Sigmoid colon (tissue), 7 donors: Measurements from ENCODE around the gene GUCA2B. TPM values are rescaled to one million over a fixed set of nuclear protein-coding genes. Genes with fewer than 3 reads are reported as not detected.

Experiments used
- DNase-seq: peaks from one replicate; pipeline ENCODE4 v3.0.0-alpha.2; 2019
- H3K27ac ChIP-seq, 4 donors: fragments of 200-600 bp; sonication (generic); one replicate each; pipeline ENCODE4 v1.5.1; 2016 to 2019; ENCODE audit warnings: mild to moderate bottlenecking in 1 of 4
- H3K27me3 ChIP-seq, 3 donors: fragments of 200-600 bp; sonication (generic); one replicate each; pipeline ENCODE4 v1.5.1; 2019; ENCODE audit warnings: mild to moderate bottlenecking in 1 of 3
- H3K36me3 ChIP-seq, 4 donors: fragments of 200-600 bp; sonication (generic); one replicate each; pipeline ENCODE4 v1.5.1; 2016 to 2019
- H3K4me1 ChIP-seq, 4 donors: fragments of 200-600 bp; sonication (generic); one replicate each; pipeline ENCODE4 v1.5.1; 2017 to 2019
- H3K4me3 ChIP-seq, 4 donors: fragments of 200-600 bp; sonication (generic); one replicate each; pipeline ENCODE4 v1.5.1; 2017 to 2019; ENCODE audit warnings: mild to moderate bottlenecking in 2 of 4, moderate library complexity in 1 of 4
- H3K9me3 ChIP-seq, 4 donors: fragments of 200-600 bp in 3 of 4; sonication (generic) in 3 of 4; one replicate each; pipeline versions ENCODE4 v1.5.1 to v1.6.1; 2013 to 2019
- EP300 ChIP-seq, 4 donors: sonication (generic); formaldehyde crosslinking; IDR thresholded peaks; one replicate each; pipeline ENCODE4 v1.6.1; 2017; ENCODE audit warnings: antibody characterized with exemption in 4 of 4
- POLR2A ChIP-seq, 2 donors: fragments of 450-650 bp; IDR thresholded peaks; one replicate each; pipeline ENCODE4 v1.6.1; 2016; ENCODE audit warnings: antibody characterized with exemption in 2 of 2, mild to moderate bottlenecking in 2 of 2, moderate library complexity in 2 of 2
- POLR2AphosphoS5 ChIP-seq, 4 donors: sonication (generic); formaldehyde crosslinking; IDR thresholded peaks; one replicate each; pipeline ENCODE4 v1.6.1; 2017; ENCODE audit warnings: antibody characterized with exemption in 4 of 4
- WGBS, 2 donors: extraction: QIAGEN DNeasy Blood & Tissue Kit; methylation state at CpG; one replicate each; pipeline ENCODE4 v1.1.7; 2013; 5-methylcytosine and 5-hydroxymethylcytosine counted together
- intact Hi-C: fragments of 100-400 bp; cut with DNase I; formaldehyde crosslinking; loops from one replicate; pipeline ENCODE4 v1.15.1; 2023
- polyA plus RNA-seq, 3 donors: library from polyadenylated mRNA; stranded (reverse); fragments of 200-250 nt; gene quantifications; one replicate each; pipeline ENCODE4 v1.2.3, GENCODE V29; 2013
- total RNA-seq, 4 donors: library from RNA; depleted of rRNA; stranded (reverse); fragments of >200 nt; gene quantifications; one replicate each; pipeline ENCODE4 v1.1.0, GENCODE V29; 2016
- TF ChIP-seq, protein P1 (sequence below), 4 experiments: fragments of 450-650 bp in 3 of 4; fragments of 200-600 bp in 1 of 4; IDR thresholded peaks; one replicate each; pipeline ENCODE4 v1.5.1; 2016 to 2019; ENCODE audit warnings: antibody characterized with exemption in 4 of 4, mild to moderate bottlenecking in 3 of 4, moderate library complexity in 2 of 4
- donor health status: healthy with polysubstance abuse.
- donor health status: Bipolar disorder and iron deficiency.
- donor health status: healthy.

GUCA2B gene
- total RNA-seq (1 to 10 TPM in 1 of 4 donors, not detected in 3; 6.7 TPM), polyA plus RNA-seq (100 to 1,000 TPM; 168 to 874 (median 480) TPM)

DNA sequence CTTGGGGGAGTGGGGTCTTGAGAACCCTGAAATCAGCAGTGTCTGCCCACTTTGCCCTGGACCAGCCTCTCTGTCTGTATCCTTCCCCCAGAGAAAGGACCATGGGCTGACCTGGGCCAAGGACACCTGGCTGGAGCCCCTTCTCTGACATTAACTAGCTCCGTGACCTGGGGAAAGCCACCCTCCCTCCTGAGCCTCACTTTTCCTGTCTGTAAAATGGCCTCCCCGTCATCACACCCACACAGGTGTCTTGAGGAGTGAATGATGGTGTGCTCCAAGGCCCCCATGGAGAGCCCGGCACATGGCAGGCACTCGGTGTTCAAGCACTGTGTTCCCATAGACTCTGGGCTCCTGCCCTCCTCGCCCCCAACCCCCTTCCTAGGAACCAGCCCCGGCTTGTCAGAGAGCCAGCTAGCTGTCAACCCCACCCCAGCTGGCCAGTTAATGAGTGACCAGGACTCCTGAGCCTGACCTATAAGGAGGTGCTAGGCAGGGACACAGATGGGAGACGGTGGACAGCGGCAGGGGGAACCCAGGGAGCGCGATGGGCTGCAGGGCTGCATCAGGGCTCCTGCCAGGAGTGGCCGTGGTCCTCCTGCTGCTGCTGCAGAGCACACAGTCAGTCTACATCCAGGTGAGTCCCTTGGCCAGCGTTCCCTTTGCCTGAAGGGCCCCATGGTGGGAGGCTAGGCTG is at the start of gene GUCA2B:
Gene GUCA2B (plus strand): TSS at position 504 of the 694 bp plus-strand sequence. CDS start 41 bp downstream, at position 545.
- no peaks in the 10 kb centered on the region for H3K4me1 ChIP-seq
- H3K36me3 ChIP-seq, result no peaks in the 10 kb centered on the region
- DNase-seq, result peak; percentile 53
- H3K27ac ChIP-seq, result no peak within 1 kb of the TSS
- H3K4me3 ChIP-seq, result no peak within 1 kb of the TSS
- TF ChIP-seq, protein P1, sequence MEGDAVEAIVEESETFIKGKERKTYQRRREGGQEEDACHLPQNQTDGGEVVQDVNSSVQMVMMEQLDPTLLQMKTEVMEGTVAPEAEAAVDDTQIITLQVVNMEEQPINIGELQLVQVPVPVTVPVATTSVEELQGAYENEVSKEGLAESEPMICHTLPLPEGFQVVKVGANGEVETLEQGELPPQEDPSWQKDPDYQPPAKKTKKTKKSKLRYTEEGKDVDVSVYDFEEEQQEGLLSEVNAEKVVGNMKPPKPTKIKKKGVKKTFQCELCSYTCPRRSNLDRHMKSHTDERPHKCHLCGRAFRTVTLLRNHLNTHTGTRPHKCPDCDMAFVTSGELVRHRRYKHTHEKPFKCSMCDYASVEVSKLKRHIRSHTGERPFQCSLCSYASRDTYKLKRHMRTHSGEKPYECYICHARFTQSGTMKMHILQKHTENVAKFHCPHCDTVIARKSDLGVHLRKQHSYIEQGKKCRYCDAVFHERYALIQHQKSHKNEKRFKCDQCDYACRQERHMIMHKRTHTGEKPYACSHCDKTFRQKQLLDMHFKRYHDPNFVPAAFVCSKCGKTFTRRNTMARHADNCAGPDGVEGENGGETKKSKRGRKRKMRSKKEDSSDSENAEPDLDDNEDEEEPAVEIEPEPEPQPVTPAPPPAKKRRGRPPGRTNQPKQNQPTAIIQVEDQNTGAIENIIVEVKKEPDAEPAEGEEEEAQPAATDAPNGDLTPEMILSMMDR (IDR thresholded peaks at IDR 0.05), result no peak
- WGBS, 2 donors, result 59 to 82% methylated on average over 12 of the region's 12 CpGs
- no peaks in the 10 kb centered on the region for H3K9me3 ChIP-seq
- intact Hi-C loops, result no loop called here
- peaks cover 0 to 4% (median 0%) of the 10 kb centered on the region in 3 donors for H3K27me3 ChIP-seq

DNA sequence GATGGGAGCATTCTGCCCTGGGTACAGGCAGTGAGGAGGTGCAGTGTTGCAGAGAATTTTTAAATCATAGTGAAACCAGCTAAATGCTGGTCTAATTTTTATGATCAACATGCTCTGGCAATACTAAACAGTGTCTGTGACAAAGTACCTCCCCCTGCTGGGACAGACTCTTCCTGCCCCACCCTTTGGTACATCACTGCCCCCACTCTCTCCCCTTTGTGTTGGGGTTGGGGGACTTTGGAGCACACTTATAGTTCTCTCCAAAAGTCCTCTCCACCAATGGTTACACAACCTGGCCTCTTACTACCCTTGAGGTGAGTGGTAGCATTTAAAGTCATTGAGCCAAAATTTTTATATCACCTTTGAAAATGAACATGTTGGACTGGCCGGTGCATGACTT is 48.2 kb upstream of the GUCA2B start:
- H3K36me3 ChIP-seq, result no peaks in the 10 kb centered on the region
- peaks cover 0 to 3% (median 0%) of the 10 kb centered on the region in 4 donors for H3K9me3 ChIP-seq
- no peak for DNase-seq
- H3K27ac ChIP-seq, result no peak overlapping the region
- no peak overlapping the region for H3K4me3 ChIP-seq
- no peaks in the 10 kb centered on the region for H3K27me3 ChIP-seq
- WGBS, 2 donors, result 87 to 91% methylated on average over 1 of the region's 1 CpG
- TF ChIP-seq POLR2AphosphoS5 (IDR thresholded peaks at IDR 0.05), result no peak
- intact Hi-C loops, result no loop called here
- no peaks in the 10 kb centered on the region for H3K4me1 ChIP-seq

DNA sequence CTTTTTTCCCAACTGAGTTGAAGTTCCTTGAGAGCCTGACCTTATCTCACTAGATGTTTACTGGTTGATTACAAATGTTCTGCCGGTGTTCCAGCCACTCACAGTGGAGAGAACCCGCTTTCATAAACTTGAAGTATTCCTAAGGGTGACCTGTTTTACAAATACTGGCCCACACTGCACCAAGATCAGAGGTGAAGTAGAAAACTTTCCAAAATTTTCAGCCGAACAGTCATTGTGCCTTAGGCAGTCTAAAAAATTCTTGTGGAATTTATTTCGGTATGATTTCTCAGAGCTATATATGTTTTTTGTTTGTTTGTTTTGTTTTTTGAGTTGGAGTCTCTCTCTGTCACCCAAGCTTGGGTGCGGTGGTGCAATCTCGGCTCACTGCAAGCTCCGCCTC is 44.9 kb upstream of the GUCA2B start:
- H3K27ac ChIP-seq, result no peak overlapping the region
- H3K4me1 ChIP-seq, result no peaks in the 10 kb centered on the region
- H3K36me3 ChIP-seq, result no peaks in the 10 kb centered on the region
- no peaks in the 10 kb centered on the region for H3K9me3 ChIP-seq
- H3K27me3 ChIP-seq, result no peaks in the 10 kb centered on the region
- TF ChIP-seq POLR2AphosphoS5 (IDR thresholded peaks at IDR 0.05), result no peak
- no peak for TF ChIP-seq POLR2A (IDR thresholded peaks at IDR 0.05)
- no peak for TF ChIP-seq EP300 (IDR thresholded peaks at IDR 0.05)
- TF ChIP-seq, protein P1 (IDR thresholded peaks at IDR 0.05), result no peak
- intact Hi-C loops, result no loop called here
- no peak for DNase-seq
- H3K4me3 ChIP-seq, result no peak overlapping the region
- WGBS, 2 donors, result 89% methylated on average over 7 of the region's 7 CpGs

DNA sequence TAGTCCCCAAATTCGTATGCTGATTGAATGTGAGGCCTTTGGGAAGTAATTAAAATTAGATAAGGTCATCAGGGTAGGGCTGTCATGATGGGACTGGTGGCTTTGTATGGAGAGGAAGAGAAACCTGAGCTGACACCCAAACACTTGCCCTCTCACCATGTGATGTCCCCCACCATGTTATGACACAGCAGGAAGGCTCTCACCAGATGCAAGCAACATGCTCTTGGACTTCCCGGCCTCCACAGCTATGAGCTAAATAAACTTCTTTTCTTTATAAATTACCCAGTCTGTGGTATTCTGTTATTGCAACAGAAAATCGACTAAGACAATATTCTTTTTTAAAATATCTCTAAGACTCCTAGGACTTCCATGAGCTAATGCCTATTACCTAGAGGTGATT is 43.6 kb upstream of the GUCA2B start:
- no peaks in the 10 kb centered on the region for H3K36me3 ChIP-seq
- DNase-seq, result no peak
- H3K27ac ChIP-seq, result no peak overlapping the region
- no peaks in the 10 kb centered on the region for H3K27me3 ChIP-seq
- no peaks in the 10 kb centered on the region for H3K4me1 ChIP-seq
- TF ChIP-seq, protein P1 (IDR thresholded peaks at IDR 0.05), result no peak
- TF ChIP-seq EP300 (IDR thresholded peaks at IDR 0.05) (no peak), POLR2AphosphoS5 (IDR thresholded peaks at IDR 0.05) (no peak), POLR2A (IDR thresholded peaks at IDR 0.05) (no peak)
- intact Hi-C loops, result no loop called here
- no peak overlapping the region for H3K4me3 ChIP-seq
- no peaks in the 10 kb centered on the region for H3K9me3 ChIP-seq
- WGBS, 2 donors, result 84 to 87% methylated on average over 3 of the region's 3 CpGs

DNA sequence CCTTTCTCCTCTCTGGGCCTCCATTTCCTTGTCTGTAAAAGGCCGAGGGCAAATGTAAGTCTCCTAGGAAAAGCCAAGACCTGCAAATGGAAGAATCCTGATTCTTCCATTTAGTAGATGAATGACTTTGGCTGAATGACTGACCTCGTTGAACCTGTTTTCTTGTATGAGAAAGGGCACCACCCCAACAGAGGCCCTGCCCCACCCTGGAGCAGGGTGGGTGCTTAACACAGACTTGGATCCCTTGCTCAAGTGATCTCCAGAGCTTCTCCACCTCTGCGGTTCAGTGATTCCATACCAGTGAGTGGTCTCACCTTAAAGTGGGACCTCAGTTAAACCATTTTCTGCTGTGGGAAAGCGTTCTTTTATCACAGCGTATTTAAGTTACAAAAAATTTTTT is 39.0 kb upstream of the GUCA2B start:
- DNase-seq, result no peak

More for the DNA sequence above, 39.0 kb upstream of the GUCA2B start:
- TF ChIP-seq POLR2AphosphoS5 (IDR thresholded peaks at IDR 0.05), result no peak
- TF ChIP-seq, protein P1 (IDR thresholded peaks at IDR 0.05), result no peak
- TF ChIP-seq EP300 (IDR thresholded peaks at IDR 0.05), result no peak
- no peak for TF ChIP-seq POLR2A (IDR thresholded peaks at IDR 0.05)
- H3K27me3 ChIP-seq, result no peaks in the 10 kb centered on the region
- no peaks in the 10 kb centered on the region for H3K9me3 ChIP-seq
- no peak overlapping the region for H3K4me3 ChIP-seq
- no peaks in the 10 kb centered on the region for H3K4me1 ChIP-seq
- no peak overlapping the region for H3K27ac ChIP-seq
- intact Hi-C loops, result no loop called here
- no peaks in the 10 kb centered on the region for H3K36me3 ChIP-seq
- WGBS, 2 donors, result 68 to 81% methylated on average over 5 of the region's 5 CpGs
